Esophagus muscularis mucosa (tissue), 4 donors: ENCODE data around the gene FHIP1B. TPM values are rescaled to one million over a fixed set of nuclear protein-coding genes. Genes with fewer than 3 reads are reported as not detected.
A peak's percentile ranks its signal among the peaks of the same experiment; 100 is the strongest.
"Not testable (repeated sequence)": the region's sequence is repeated elsewhere in the genome, so short reads cannot be mapped to it uniquely, and the experiment has no call there.

Experiments used
- DNase-seq: peaks from one replicate; pipeline ENCODE4 v3.0.0-alpha.2; 2017; ENCODE audit errors: extremely low spot score
- H3K27ac ChIP-seq, 4 donors: fragments of 200-600 bp; sonication (generic); replicated peaks in 1 of 4; 1 replicate in 3 of 4; 2 replicates in 1 of 4; pipeline ENCODE4 v1.5.1; 2016 to 2019; ENCODE audit warnings: mild to moderate bottlenecking in 1 of 4
- H3K27me3 ChIP-seq, 4 donors: fragments of 200-600 bp; sonication (generic); one replicate each; pipeline versions ENCODE4 v1.5.1 to v1.6.0; 2016 to 2019
- H3K36me3 ChIP-seq, 4 donors: fragments of 200-600 bp; sonication (generic); one replicate each; pipeline ENCODE4 v1.5.1; 2016 to 2019
- H3K4me1 ChIP-seq, 4 donors: fragments of 200-600 bp; sonication (generic); one replicate each; pipeline ENCODE4 v1.5.1; 2016 to 2019
- H3K4me3 ChIP-seq, 4 donors: fragments of 200-600 bp; sonication (generic); 1 replicate in 2 of 4; 2 replicates in 2 of 4; pipeline ENCODE4 v1.5.1; 2016 to 2019; ENCODE audit warnings: mild to moderate bottlenecking in 4 of 4, moderate library complexity in 1 of 4
- H3K9me3 ChIP-seq, 4 donors: fragments of 200-600 bp; sonication (generic); 1 replicate in 3 of 4; 2 replicates in 1 of 4; pipeline ENCODE4 v1.5.1; 2016 to 2019
- CTCF ChIP-seq, 3 experiments: fragments of 200-600 bp in 2 of 3; fragments of 450-650 bp in 1 of 3; sonication (generic) in 2 of 3; IDR thresholded peaks; one replicate each; pipeline ENCODE4 v1.5.1; 2017 to 2019; ENCODE audit warnings: antibody characterized with exemption in 3 of 3, mild to moderate bottlenecking in 2 of 3, moderate library complexity in 1 of 3
- EP300 ChIP-seq: sonication (generic); formaldehyde crosslinking; IDR thresholded peaks from one replicate; pipeline ENCODE4 v1.6.1; 2017; ENCODE audit warnings: antibody characterized with exemption
- POLR2A ChIP-seq: fragments of 450-650 bp; IDR thresholded peaks from one replicate; pipeline ENCODE4 v1.6.1; 2017; ENCODE audit warnings: antibody characterized with exemption, moderate library complexity, mild to moderate bottlenecking, low read depth
- POLR2AphosphoS5 ChIP-seq, 2 donors: sonication (generic); formaldehyde crosslinking; IDR thresholded peaks; one replicate each; pipeline ENCODE4 v1.6.1; 2017; ENCODE audit warnings: antibody characterized with exemption in 2 of 2
- WGBS: methylation state at CpG from one replicate; pipeline ENCODE4 v1.1.5; 2018; 5-methylcytosine and 5-hydroxymethylcytosine counted together
- intact Hi-C: fragments of 100-400 bp; cut with DNase I; formaldehyde crosslinking; loops from one replicate; pipeline ENCODE4 v1.15.1; 2023
- total RNA-seq, 4 donors: library from RNA; depleted of rRNA; stranded (reverse); fragments of >200 nt; gene quantifications; one replicate each; pipeline versions ENCODE4 v1.1.0 to v1.2.1, GENCODE V29; 2016

The FHIP1B gene
- 10 to 100 TPM; 22.6 to 39.3 (median 30.1) TPM for total RNA-seq

- Histone ChIP-seq H3K36me3 (no peaks in the 10 kb centered on the region), H3K27ac (peak within 1 kb of the TSS; percentile 82 to 92 (median 89)), H3K9me3 (no peaks in the 10 kb centered on the region), H3K4me1 (peaks cover 9 to 36% (median 32%) of the 10 kb centered on the region in 4 donors), H3K27me3 (no peaks in the 10 kb centered on the region), H3K4me3 (peak within 1 kb of the TSS; percentile 68 to 93 (median 74))
- WGBS, result under 1% methylated on average over 32 of the region's 62 CpGs
- DNase-seq, result peak; percentile 100
- TF ChIP-seq POLR2AphosphoS5 (IDR thresholded peaks at IDR 0.05), result peak; percentile 75 to 88
- TF ChIP-seq CTCF (IDR thresholded peaks at IDR 0.05), result no peak
- no peak for TF ChIP-seq EP300
- TF ChIP-seq POLR2A, result peak; percentile 31
- intact Hi-C loops, result loop anchor here (5.0 kb wide), 2 partner anchors 83 to 448 kb away; partner anchors contain the start of gene MRPL17
Measured at GRCh38 chr11:6234387-6235107, at the start of gene FHIP1B. Gene FHIP1B (minus strand): TSS chr11:6234636. CDS start chr11:6224516, 10,120 bp downstream.

- Histone ChIP-seq H3K9me3 (no peaks in the 10 kb centered on the region), H3K4me1 (no peaks in the 10 kb centered on the region), H3K27ac (no peak overlapping the region), H3K4me3 (no peak overlapping the region), H3K36me3 (no peaks in the 10 kb centered on the region), H3K27me3 (peaks cover 0 to 27% (median 0%) of the 10 kb centered on the region in 4 donors)
- intact Hi-C loops, result no loop called here
- TF ChIP-seq EP300, result no peak
- TF ChIP-seq POLR2AphosphoS5 (IDR thresholded peaks at IDR 0.05), result no peak
- TF ChIP-seq CTCF (IDR thresholded peaks at IDR 0.05), result no peak
- no peak for TF ChIP-seq POLR2A
- 82% methylated on average over 4 of the region's 4 CpGs for WGBS
- DNase-seq, result no peak
Measured at GRCh38 chr11:6283453-6284023, 49.1 kb upstream of the FHIP1B start.

GRCh38 chr11:6280809-6281208, 46.4 kb upstream of the FHIP1B start:
- DNase-seq, H3K27ac ChIP-seq, H3K9me3 ChIP-seq, H3K4me3 ChIP-seq, H3K36me3 ChIP-seq, intact Hi-C loops, H3K4me1 ChIP-seq: not testable (repeated sequence)
- H3K27me3 ChIP-seq, result peaks cover 0 to 27% (median 0%) of the 10 kb centered on the region in 4 donors
- 60% methylated on average over 7 of the region's 7 CpGs for WGBS

- WGBS, result 54% methylated on average over 4 of the region's 4 CpGs
- Histone ChIP-seq H3K9me3 (peaks cover 0 to 8% (median 0%) of the 10 kb centered on the region in 4 donors), H3K4me3 (no peak overlapping the region), H3K27ac (no peak overlapping the region), H3K4me1 (peaks cover 0 to 9% (median 8%) of the 10 kb centered on the region in 4 donors), H3K27me3 (peaks cover 0 to 16% (median 0%) of the 10 kb centered on the region in 4 donors), H3K36me3 (no peaks in the 10 kb centered on the region)
- intact Hi-C loops, result no loop called here
- TF ChIP-seq CTCF (IDR thresholded peaks at IDR 0.05), result no peak
- no peak for TF ChIP-seq POLR2A
- TF ChIP-seq EP300, result no peak
- no peak for TF ChIP-seq POLR2AphosphoS5 (IDR thresholded peaks at IDR 0.05)
- no peak for DNase-seq
Measured at GRCh38 chr11:6273188-6273587, 38.8 kb upstream of the FHIP1B start.

GRCh38 chr11:6271598-6271997, 37.2 kb upstream of the FHIP1B start:
- no peak overlapping the region for H3K4me3 ChIP-seq
- H3K36me3 ChIP-seq, result no peaks in the 10 kb centered on the region

More at GRCh38 chr11:6271598-6271997, 37.2 kb upstream of the FHIP1B start:
- TF ChIP-seq POLR2A, result no peak
- TF ChIP-seq POLR2AphosphoS5 (IDR thresholded peaks at IDR 0.05), result no peak
- no peak for TF ChIP-seq EP300
- H3K4me1 ChIP-seq, result peaks cover 0 to 9% (median 8%) of the 10 kb centered on the region in 4 donors
- 90% methylated on average over 2 of the region's 3 CpGs for WGBS
- peaks cover 0 to 16% (median 0%) of the 10 kb centered on the region in 4 donors for H3K27me3 ChIP-seq
- H3K9me3 ChIP-seq, result peaks cover 0 to 3% (median 0%) of the 10 kb centered on the region in 4 donors
- no peak overlapping the region for H3K27ac ChIP-seq
- DNase-seq, result no peak
- intact Hi-C loops, result no loop called here
